Effector CD4-positive, alpha-beta T cell (primary cell): ENCODE results near the gene ITGB5.

Experiments
- DNase-seq: peaks from one replicate; pipeline ENCODE4 v3.0.0-alpha.2; 2020

The ITGB5 gene

GRCh38 chr3:124731760-124732159 is 155.4 kb downstream of the ITGB5 start:
- no peak for DNase-seq

- no peak for DNase-seq
Measured at GRCh38 chr3:124730941-124731297, 156.2 kb downstream of the ITGB5 start.

- peak; percentile 83 for DNase-seq
Measured at GRCh38 chr3:124730129-124730940, 156.8 kb downstream of the ITGB5 start, which contains the start of gene UMPS. TSS of gene UMPS (plus strand) at chr3:124730452. CDS start at chr3:124730472, 20 bp downstream.

GRCh38 chr3:124722589-124722988 is 164.6 kb downstream of the ITGB5 start:
- no peak for DNase-seq

DNA sequence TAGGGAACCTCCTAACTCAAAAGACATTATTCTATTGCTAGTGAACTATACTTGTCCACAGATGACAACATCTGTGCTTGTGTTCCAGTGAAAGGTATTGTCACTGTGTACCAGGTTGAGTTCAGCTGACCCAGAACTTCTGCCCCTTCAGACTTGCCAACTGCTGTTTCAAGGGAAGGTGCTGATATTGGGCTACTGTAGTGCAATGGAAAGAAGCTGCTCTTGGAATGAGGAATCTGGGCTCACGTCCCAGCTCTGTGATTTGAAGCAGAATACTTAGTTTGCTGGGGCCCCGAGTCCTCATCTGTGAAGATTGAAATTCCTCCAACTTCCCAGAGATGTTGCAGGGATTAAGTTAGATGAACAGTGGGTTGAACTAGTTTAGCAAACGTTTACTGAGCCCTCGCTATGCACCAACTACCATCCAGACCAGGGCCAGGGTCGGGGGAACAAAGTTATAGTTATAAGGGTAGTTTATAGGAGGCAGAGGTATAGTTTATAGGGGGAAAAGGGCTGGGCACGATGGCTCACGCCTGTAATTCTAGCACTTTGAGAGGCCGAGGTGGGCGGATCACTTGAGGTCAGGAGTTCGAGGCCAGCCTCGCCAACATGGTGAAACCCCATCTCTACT is 172.8 kb downstream of the ITGB5 start:
- no peak for DNase-seq
